Esophagus muscularis mucosa (tissue), 4 donors: Measurements from ENCODE around the gene AP1G1.

Source experiments
- CTCF ChIP-seq, 3 experiments: fragments of 200-600 bp in 2 of 3; fragments of 450-650 bp in 1 of 3; sonication (generic) in 2 of 3; IDR thresholded peaks; one replicate each; pipeline ENCODE4 v1.5.1; 2017 to 2019; ENCODE audit warnings: antibody characterized with exemption in 3 of 3, mild to moderate bottlenecking in 2 of 3, moderate library complexity in 1 of 3
- EP300 ChIP-seq: sonication (generic); formaldehyde crosslinking; IDR thresholded peaks from one replicate; pipeline ENCODE4 v1.6.1; 2017; ENCODE audit warnings: antibody characterized with exemption
- POLR2A ChIP-seq: fragments of 450-650 bp; IDR thresholded peaks from one replicate; pipeline ENCODE4 v1.6.1; 2017; ENCODE audit warnings: antibody characterized with exemption, moderate library complexity, mild to moderate bottlenecking, low read depth
- POLR2AphosphoS5 ChIP-seq, 2 donors: sonication (generic); formaldehyde crosslinking; IDR thresholded peaks; one replicate each; pipeline ENCODE4 v1.6.1; 2017; ENCODE audit warnings: antibody characterized with exemption in 2 of 2

GRCh38 chr16:71700831-71701230 lies 107.8 kb downstream of the AP1G1 start:
- no peak for TF ChIP-seq CTCF (IDR thresholded peaks at IDR 0.05)
- TF ChIP-seq POLR2A: no peak
- no peak for TF ChIP-seq EP300
- no peak for TF ChIP-seq POLR2AphosphoS5 (IDR thresholded peaks at IDR 0.05)
